SK-N-SH (cell line): ENCODE data around the gene OPCML.

Source experiments
- EP300 ChIP-seq, 2 experiments: IDR thresholded peaks; 2 replicates each; pipeline versions ENCODE4 v1.4.0 to v1.6.1; 2012; ENCODE audit warnings: borderline replicate concordance in 1 of 2, low read depth in 1 of 2, low read length in 1 of 2
- EZH2phosphoT487 ChIP-seq: fragments of 200-600 bp; sonication (generic); IDR thresholded peaks from 2 replicates; pipeline ENCODE4 v1.6.1; 2017; ENCODE audit warnings: low read depth, mixed run types, mild to moderate bottlenecking, antibody characterized with exemption, moderate library complexity, borderline replicate concordance
- JUND ChIP-seq: IDR thresholded peaks from 2 replicates; pipeline ENCODE4 v1.4.0; 2012
- POLR2AphosphoS5 ChIP-seq: IDR thresholded peaks from 2 replicates; pipeline ENCODE4 v1.6.1; 2012; ENCODE audit warnings: low read depth, low read length
- YY1 ChIP-seq: IDR thresholded peaks from 2 replicates; pipeline ENCODE4 v1.4.0; 2012; ENCODE audit warnings: low read depth, mild to moderate bottlenecking
- TF ChIP-seq, protein P1 (sequence below): IDR thresholded peaks from 2 replicates; pipeline ENCODE4 v1.6.1; 2012; ENCODE audit warnings: mild to moderate bottlenecking, low read depth, low read length, moderate library complexity
- TF ChIP-seq, protein P2 (sequence below): fragments of 200-600 bp; sonication (generic); IDR thresholded peaks from 2 replicates; pipeline ENCODE4 v1.6.1; 2017; ENCODE audit warnings: antibody characterized with exemption, mild to moderate bottlenecking, moderate library complexity
- TF ChIP-seq, protein P3 (sequence below): IDR thresholded peaks from 2 replicates; pipeline ENCODE4; 2012

DNA sequence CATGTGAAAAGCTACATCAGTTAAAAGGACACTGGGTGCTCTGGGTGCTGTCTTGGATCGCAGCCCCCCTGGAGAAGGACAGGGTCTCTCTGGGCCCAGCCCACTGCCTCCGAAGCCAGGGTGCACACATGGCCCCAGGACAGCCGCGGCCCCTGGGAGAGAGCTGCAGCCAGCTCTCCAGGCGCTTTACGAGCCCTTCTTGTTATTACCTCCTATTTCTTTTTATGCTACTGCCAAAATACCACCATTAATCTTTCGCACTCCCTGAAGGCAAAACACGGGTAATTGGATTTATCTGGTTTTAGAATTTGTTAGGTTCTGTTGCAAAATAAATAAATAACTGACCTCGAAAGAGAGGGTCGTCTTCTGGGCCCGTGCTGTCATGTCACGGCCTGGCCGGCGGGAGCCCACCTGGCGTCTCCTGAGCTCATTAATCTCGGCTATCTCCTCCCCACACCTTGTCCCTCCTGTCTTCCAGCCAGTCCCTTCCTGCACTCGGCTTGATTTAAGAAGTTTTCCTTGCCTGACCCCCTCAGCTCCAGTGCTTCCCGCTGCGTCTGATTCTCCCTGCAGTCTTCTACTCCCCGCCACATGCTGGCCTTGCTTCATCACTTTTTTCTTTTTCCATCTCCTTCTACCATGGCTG is 611.7 kb downstream of the OPCML start:
- no peak for TF ChIP-seq EP300 (IDR thresholded peaks at IDR 0.05; ENCODE audit: borderline replicate concordance in 1 of 2, low read depth in 1 of 2, low read length in 1 of 2)
- TF ChIP-seq, protein P1, sequence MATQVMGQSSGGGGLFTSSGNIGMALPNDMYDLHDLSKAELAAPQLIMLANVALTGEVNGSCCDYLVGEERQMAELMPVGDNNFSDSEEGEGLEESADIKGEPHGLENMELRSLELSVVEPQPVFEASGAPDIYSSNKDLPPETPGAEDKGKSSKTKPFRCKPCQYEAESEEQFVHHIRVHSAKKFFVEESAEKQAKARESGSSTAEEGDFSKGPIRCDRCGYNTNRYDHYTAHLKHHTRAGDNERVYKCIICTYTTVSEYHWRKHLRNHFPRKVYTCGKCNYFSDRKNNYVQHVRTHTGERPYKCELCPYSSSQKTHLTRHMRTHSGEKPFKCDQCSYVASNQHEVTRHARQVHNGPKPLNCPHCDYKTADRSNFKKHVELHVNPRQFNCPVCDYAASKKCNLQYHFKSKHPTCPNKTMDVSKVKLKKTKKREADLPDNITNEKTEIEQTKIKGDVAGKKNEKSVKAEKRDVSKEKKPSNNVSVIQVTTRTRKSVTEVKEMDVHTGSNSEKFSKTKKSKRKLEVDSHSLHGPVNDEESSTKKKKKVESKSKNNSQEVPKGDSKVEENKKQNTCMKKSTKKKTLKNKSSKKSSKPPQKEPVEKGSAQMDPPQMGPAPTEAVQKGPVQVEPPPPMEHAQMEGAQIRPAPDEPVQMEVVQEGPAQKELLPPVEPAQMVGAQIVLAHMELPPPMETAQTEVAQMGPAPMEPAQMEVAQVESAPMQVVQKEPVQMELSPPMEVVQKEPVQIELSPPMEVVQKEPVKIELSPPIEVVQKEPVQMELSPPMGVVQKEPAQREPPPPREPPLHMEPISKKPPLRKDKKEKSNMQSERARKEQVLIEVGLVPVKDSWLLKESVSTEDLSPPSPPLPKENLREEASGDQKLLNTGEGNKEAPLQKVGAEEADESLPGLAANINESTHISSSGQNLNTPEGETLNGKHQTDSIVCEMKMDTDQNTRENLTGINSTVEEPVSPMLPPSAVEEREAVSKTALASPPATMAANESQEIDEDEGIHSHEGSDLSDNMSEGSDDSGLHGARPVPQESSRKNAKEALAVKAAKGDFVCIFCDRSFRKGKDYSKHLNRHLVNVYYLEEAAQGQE, result no peak
- TF ChIP-seq, protein P2, sequence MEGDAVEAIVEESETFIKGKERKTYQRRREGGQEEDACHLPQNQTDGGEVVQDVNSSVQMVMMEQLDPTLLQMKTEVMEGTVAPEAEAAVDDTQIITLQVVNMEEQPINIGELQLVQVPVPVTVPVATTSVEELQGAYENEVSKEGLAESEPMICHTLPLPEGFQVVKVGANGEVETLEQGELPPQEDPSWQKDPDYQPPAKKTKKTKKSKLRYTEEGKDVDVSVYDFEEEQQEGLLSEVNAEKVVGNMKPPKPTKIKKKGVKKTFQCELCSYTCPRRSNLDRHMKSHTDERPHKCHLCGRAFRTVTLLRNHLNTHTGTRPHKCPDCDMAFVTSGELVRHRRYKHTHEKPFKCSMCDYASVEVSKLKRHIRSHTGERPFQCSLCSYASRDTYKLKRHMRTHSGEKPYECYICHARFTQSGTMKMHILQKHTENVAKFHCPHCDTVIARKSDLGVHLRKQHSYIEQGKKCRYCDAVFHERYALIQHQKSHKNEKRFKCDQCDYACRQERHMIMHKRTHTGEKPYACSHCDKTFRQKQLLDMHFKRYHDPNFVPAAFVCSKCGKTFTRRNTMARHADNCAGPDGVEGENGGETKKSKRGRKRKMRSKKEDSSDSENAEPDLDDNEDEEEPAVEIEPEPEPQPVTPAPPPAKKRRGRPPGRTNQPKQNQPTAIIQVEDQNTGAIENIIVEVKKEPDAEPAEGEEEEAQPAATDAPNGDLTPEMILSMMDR, result no peak
- no peak for TF ChIP-seq JUND
- no peak for TF ChIP-seq YY1
- TF ChIP-seq, protein P3, sequence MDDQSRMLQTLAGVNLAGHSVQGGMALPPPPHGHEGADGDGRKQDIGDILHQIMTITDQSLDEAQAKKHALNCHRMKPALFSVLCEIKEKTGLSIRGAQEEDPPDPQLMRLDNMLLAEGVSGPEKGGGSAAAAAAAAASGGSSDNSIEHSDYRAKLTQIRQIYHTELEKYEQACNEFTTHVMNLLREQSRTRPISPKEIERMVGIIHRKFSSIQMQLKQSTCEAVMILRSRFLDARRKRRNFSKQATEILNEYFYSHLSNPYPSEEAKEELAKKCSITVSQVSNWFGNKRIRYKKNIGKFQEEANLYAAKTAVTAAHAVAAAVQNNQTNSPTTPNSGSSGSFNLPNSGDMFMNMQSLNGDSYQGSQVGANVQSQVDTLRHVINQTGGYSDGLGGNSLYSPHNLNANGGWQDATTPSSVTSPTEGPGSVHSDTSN, result no peak
- TF ChIP-seq EZH2phosphoT487, result no peak
- no peak for TF ChIP-seq POLR2AphosphoS5
